Nucleus accumbens (tissue), 56 donors: ENCODE data around the gene WASF3.

Experiments
- DNase-seq, 56 donors: peaks; one replicate each; lab custom pipeline; 2025; lab: John Stamatoyannopoulos, UW

The WASF3 gene

GRCh38 chr13:26673890-26674289 is 116.4 kb downstream of the WASF3 start:
- DNase-seq, result no peak

- DNase-seq, result no peak
Observed at GRCh38 chr13:26677156-26677555, 119.7 kb downstream of the WASF3 start.

- no peak for DNase-seq
Observed at GRCh38 chr13:26678330-26678729, 120.8 kb downstream of the WASF3 start.

- no peak for DNase-seq
Observed at GRCh38 chr13:26678796-26679195, 121.3 kb downstream of the WASF3 start.

- DNase-seq, result no peak
Observed at GRCh38 chr13:26679411-26680122, 122.1 kb downstream of the WASF3 start.

DNA sequence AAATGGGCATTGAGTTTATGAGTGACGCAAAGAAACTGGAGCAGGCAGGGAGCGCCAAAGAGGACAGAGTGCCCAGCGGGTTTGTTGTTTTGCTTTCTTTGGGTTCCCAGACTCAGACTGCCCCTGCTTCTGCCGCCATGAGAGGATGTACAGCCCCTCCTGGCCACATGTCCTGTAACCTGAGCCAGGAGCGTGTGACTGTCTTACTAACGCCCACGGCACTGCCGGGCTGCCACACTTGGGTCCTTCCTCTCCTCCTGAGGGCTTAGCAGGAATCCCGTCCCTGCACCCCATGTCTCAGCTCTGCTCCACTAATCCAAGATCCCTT is 122.6 kb downstream of the WASF3 start:
- DNase-seq, result peak in 9 of 56 donors; percentile 23 to 47 (median 34)

DNA sequence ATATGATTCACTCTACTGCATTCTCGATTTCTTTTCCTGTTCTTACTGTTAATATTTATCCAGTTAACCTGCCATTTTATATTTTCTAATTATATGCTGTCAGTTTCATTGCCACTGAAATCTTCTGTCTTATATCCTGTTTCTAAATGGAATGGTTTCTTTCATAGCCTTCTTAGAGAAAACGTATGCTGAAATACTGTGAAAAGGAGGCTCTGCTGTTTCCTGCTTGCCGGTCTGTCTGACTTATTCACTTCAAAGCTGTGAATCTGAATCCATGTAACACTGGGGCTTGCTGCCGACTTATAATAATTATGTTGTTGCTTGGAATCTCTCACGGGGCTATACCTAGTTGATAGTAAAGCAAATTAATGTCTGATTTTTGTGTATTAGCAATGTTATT is 123.1 kb downstream of the WASF3 start:
- DNase-seq, result no peak

DNA sequence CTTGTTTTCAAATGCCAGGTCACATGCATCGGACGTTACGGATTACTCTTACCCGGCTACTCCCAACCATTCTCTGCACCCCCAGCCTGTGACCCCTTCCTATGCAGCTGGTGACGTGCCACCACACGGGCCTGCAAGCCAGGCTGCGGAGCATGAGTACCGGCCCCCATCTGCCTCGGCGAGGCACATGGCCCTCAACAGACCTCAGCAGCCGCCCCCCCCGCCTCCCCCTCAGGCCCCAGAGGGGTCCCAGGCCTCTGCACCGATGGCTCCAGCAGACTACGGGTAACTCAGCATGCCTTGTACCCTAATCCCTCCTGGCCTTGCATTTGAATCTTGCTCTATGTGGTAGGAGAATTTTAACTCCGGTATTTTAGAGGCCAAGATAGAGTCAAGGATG is 123.6 kb downstream of the WASF3 start:
- DNase-seq, result no peak

GRCh38 chr13:26682606-26683005 is 125.1 kb downstream of the WASF3 start:
- DNase-seq, result no peak

GRCh38 chr13:26685606-26686005 is 128.1 kb downstream of the WASF3 start:
- no peak for DNase-seq

DNA sequence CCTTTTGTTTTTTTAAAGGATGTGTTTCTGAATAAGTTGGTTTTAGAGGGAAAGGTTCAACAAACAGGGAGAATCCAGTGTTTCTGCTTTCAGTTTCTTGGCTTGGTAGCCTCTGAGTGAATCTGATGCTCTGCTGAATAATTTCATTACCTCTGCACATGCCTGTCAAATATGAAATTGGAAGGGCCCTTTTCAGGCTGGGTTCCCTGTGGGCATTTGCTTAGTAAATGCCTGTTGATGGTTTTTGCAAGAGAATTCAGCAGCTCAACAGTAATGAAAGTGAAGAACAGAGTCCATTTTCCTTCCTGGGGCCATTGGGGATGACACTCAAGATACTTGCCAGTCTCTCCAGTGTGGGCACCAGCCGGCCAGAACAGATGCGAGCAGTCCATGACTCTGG is 128.8 kb downstream of the WASF3 start:
- no peak for DNase-seq

GRCh38 chr13:26688286-26688685 is 130.8 kb downstream of the WASF3 start:
- peak in 3 of 56 donors; percentile 6 to 38 (median 29) for DNase-seq

DNA sequence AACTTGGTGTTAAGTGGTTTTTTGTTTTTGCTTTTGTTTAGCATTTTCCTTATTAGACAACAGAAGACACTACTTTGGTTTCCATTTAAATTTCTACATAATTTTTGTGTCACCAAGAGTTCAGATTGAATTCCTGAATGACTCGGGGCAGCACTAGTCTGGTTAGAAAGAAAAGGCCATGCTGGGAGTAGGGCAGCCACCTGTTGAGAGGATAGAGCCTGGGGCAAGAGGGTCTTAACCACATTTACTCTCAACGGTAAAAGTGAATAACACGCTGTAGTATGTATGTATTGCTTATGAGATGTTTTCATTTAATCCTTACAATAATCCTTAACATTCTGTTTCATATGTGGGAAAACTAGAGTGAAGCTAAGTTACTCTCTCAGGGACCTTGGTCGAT is 131.5 kb downstream of the WASF3 start:
- DNase-seq, result no peak

DNA sequence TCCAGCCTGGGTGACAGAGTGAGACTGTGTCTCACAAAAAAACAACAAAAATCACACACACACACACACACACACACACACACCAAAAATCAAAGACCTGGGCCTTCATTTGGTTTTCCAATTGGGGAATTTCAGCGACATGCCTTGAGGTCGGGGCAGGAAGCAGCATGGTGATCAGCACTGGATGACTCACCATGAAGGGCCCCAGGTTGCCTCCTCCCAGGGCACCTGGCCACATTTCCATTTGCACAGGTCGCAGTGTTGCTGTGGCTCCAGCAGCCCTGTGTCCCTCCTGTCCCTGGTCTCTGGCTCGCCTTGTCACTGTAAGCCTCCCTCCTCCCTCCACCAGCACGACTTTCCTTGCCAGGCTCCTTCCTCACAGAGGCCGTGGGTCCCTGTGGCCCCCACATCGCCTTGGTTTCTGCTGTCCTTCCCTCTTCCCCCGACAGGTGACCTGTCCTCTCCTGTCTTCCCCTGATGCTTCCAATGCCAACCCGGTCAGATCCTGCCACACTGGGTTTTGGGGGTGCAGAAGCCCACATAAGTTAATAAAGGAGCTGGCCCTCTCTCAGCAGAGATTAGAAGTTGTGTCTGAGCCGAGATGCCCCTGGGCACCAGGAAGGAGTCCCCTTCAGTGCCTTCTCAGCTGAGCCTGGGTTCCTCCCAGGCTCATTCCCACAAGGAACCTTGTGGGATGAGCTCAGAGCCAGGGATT is 136.4 kb downstream of the WASF3 start:
- no peak for DNase-seq

- no peak for DNase-seq
Observed at GRCh38 chr13:26694609-26695359, 137.3 kb downstream of the WASF3 start.

DNA sequence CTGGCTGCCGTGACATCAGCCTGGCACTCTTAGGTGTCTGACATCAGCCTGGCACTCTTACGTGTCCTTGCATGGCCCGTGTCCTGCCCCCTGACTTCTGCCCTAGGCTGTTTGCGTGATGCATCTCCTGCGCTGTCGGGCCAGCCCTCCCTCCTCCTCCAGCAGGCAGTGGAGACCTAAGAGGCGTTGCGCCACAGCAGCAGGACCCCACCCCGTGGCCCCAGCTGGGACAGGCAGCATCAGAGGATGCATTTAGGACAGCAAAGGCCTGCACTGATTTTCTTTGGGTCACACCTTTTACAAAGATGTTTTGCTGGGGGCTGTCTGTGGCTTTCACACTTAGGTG is 137.8 kb downstream of the WASF3 start:
- DNase-seq, result no peak

DNA sequence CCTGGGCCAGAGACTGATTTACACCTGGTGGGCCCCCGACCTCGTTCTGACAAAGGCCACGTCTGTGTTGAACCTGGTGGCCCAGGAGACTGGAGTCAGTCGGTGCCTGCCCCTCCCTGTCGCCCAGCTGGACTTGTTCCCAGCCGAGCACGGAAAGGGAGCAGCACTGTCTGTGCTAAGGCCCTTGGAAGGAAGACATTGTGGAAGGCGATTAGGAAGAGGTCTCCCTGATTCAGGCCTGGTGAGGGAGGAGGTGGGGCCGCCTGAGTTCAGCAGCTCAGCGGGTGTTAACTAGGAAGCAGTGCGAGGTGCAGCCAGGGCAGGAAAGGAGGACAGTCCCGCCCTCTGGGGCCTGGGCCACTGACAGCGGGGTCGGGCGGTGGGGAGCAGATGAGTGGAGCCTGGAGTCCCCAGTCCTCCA is 138.4 kb downstream of the WASF3 start:
- no peak for DNase-seq

DNA sequence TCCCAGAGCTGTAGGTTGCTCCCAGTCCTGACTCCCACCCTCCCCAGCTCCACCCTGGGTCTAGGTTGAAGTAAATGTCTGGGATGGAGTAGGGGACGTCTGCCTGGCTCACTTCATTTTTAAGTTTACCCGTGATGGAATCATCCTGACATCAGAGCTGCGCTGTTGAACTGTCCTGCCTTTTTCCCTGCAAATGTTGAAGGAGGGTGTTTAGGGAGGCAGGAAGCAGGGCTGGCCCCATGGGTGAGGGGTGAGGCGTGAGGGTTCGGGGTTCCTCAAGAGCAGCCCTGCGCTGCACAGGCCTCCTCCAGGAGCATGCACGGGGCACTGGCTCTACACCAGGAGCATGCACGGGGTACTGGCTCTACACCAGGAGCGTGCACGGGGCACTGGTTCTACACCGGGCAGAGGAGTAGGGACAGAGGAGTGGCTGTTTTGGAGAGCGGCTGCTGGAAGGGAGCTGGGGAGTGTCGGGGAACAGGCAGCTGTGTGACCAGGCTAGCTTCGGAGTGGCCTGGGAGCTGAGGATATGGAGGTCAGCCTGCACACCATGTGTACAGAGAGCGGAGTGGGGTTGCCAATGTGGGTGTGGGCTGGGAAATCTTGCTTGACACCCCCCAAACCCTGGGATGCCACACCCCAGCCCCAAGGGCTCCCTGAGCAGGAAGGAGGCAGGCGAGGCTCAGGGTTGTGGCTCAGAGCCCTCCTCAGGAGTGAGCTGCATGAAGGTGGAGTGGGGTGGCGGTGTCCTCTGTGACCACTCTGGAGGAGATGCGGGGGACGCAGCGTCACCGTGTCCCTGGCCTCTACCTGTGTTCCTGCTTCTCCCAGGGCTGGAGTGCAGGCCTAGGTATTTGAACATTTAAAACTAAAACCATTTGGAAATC is 139.8 kb downstream of the WASF3 start:
- no peak for DNase-seq

- peak in 52 of 56 donors; percentile 19 to 92 (median 74) for DNase-seq
Observed at GRCh38 chr13:26698392-26699196, 141.1 kb downstream of the WASF3 start.

- DNase-seq, result no peak
Observed at GRCh38 chr13:26699197-26699490, 141.7 kb downstream of the WASF3 start.
